HG03571 (cell line): ENCODE data around the gene GK.
"Not testable (repeated sequence)": the region's sequence is repeated elsewhere in the genome, so short reads cannot be mapped to it uniquely, and the experiment has no call there.

Experiments
- ATAC-seq: cut with Tn5 transposase; IDR thresholded peaks from one replicate; pipeline ENCODE4 v1.9.1; 2021; ENCODE audit not compliant: unreplicated experiment

The GK gene

DNA sequence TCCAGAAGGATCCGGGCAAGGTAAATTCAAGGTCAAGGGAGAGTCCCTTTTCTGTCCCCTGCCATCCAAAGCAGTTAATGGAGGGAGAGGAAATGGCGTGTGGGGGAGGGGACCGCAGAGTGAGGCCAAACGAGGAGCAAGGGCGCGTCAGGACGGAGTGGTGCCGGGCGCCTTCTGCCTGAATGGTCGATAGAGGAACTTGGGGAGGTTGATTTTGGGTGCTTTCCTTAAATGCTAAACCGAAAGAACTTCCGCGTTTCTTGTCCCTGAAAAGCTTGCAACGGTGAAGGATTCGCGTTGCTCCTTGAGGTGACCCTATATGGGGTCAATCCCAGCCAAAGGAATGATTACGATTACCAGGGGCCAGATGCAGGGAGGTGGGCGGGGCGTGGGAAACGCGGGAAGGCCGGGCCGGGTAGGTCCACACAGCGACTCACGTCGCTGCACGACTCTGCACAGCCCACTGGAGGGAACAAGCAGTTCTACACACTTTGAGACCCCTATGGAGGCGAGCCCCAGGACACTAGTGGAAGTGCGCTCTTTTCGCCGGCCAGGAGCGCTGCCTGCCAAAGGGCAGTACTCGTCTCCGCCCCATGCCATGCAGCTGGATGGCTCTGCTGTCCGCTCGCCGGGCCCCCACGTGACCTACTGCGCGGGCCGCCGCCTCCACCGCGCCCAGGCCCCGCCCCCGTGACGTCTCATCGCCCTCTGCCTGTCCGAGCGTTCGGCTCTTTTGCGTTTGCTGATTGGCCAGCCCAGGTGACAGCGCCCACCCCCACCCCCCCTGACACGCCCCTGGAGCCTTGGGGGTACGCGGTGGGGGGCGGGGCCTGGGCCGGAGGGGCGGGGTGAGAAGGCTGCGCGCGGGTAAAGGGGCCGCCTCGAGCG lies 452 bp upstream of the GK start:
- peak; percentile 86 for ATAC-seq

DNA sequence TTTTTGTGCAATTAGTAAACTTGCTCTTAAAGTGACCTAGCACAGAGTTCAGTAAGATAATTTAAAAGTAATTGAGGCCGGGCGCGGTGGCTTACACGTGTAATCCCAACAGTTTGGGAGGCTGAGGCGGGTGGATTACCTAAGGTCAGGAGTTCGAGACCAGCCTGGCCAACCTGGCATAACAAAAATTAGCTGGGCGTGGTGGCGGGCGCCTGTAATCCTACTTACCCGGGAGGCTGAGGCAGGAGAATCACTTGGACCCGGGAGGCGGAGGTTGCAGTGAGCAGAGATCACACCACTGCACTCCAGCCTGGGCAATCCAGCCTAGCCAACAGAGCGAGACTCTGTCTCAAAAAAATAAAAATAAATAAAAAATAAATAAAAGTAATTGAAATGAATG lies 1.2 kb downstream of the GK start:
- not testable (repeated sequence) for ATAC-seq

DNA sequence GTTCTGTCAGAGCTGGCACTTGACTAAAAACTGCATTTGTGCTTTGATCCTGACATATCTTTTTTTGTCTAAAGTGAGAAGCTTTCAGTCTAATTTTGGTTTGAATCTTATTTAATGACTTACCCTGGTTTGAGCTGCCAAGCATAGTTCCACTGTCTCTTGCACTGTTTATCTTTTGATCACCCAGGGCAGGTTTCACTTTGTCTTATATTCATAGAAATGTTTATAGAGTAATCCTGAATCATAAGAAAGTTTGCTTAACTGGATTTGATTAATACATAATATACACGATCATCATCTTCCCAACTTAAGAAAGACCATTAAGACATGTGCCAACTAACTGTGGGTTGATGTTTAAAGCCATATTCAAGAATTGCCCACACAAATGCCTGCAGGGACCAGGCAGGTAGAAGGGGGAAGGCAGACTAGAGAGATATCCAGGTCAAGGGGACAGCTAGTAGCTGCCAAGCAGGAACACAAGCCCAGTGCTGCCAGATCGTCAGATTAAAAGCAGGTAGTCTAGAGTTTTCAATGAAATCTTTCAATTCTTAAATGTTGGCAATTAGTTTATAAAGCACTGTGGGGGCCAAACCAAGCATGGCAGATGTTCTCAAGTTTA lies 1.9 kb downstream of the GK start:
- no peak for ATAC-seq

DNA sequence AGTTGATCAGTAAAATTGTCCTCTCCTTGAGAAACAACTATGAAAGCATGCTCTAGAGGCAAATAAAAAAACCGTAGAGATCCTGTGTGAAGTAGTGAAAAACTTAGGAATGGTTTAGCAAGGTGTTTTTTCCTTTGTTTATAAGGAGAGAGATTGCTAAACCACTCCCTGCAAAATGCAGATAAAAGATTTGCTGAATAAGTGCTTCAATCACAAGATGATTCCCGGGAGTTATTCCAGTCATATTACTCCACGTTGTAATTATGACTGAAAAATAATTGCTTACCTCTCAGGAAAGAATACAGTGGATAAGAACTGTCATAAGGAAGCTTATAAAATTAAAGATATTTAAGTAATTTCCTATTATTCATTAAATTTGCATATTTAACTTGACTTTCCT lies 2.8 kb downstream of the GK start:
- ATAC-seq = no peak

- no peak for ATAC-seq
These were observed 4.3 kb downstream of the GK start for GRCh38 chrX:30657196-30658161.

DNA sequence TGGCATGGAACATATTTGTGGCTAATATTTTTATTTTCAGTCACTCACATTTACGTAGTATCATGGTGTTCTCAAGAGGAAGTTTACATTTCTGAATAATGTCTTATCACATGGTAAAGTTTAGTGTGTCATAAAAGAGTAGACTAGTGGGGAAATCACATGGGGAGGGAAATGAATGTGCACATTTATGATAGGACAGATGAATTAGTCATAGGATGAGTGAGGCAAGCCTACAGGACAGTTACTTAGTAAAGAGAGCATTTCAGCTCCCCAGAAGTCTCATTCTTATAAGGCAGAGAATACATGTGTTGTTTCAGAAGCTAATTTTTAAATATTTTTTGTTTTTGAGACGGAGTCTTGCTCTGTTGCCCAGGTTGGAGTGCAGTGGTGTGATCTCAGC lies 6.2 kb downstream of the GK start:
- no peak for ATAC-seq

GRCh38 chrX:30661228-30661627 lies 8.0 kb downstream of the GK start:
- no peak for ATAC-seq

GRCh38 chrX:30663322-30663721 lies 10.1 kb downstream of the GK start:
- ATAC-seq = no peak

GRCh38 chrX:30665471-30665870 lies 12.2 kb downstream of the GK start:
- ATAC-seq = no peak

DNA sequence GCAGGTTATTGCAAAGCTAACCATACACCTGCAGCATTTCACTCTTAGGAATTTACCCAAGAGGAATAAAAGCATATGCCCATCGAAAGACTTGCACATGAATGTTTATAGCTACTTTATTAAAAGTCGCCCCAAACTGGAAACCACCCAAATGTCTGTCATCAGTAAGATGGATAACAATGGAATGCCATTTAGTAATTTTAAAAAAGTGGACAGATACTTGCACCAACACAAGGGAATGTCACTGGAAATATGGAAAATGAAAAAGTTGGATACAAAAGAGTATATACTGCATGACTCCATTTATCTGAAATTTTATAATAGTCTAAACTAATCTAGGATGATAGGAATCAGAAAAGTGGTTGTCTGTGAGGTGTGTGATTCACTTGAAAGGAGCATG lies 12.9 kb downstream of the GK start:
- ATAC-seq = no peak

DNA sequence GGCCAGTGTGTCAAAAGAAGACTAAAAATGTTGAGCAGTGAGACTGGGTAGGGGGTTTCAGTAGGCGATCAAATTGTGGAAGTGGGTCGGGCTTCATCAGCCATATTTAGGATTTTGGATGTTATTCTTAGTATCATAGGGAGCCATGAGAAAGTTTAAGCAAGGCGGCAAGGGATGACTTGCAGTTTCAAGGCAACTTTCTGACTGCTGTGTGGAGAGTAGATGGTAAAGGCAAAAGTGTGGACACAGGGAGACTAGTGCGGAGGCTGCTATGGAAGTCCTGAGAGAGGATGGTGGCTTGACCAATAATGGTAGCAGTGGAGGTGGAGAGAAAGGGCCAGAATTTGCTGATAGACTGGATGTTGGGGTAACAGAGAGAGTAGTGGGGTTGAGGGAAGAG lies 15.4 kb downstream of the GK start:
- no peak for ATAC-seq

DNA sequence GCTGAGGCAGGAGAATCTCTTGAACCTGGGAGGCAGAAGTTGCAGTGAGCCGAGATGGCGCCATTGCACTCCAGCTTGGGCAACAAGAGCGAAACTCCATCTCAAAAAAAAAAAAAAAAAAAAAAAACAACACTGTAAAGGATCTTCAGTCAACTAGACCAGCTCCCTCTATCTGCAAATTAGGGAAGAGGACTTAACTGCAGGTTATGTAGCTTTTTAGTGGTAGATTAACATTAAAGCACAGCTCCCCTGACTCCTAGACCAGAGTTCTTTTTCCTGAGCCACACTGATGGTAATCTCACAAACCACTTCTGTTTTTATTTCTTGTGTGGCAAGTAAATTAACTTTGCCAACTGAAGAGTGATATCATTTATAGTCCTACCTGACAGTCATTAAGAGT lies 18.0 kb downstream of the GK start:
- not testable (repeated sequence) for ATAC-seq

- no peak for ATAC-seq
These were observed 20.0 kb downstream of the GK start for GRCh38 chrX:30673127-30673796.

DNA sequence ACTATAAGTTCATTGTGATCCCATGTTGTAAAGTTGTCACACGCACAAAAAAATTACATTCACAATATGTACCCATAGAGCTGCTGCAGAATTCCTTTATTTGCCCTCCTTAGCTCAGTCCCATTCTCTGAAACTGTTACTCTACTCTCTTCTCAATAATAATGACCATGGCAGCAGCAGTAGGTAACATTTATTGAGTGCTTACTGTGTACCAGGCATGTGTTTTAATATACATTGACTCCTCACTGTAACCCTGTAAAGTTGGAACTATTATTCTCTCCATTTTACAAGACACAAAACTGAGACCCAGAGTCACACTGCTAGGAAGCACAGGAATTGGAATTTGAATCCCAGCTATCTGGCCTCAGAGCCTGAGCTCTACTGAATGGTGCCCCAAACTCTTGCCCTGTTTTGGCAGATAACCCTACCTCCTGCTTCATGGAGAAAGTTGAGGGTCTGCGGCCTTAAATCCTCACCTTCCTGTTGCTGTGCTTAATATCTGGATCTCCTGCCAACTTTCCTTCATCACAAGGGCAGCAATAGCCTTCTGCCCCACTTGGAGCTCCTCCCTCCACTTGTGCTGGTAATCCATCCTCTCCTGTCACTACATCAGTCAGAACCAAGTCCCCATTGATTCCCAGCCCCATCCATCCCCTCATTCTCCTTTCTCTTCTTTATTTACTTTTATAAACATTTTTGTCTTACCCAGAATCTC lies 20.8 kb downstream of the GK start:
- no peak for ATAC-seq

- no peak for ATAC-seq
These were observed 21.6 kb downstream of the GK start for GRCh38 chrX:30674799-30675198.

GRCh38 chrX:30679369-30679768 lies 26.1 kb downstream of the GK start:
- ATAC-seq = no peak

GRCh38 chrX:30680618-30681017 lies 27.4 kb downstream of the GK start:
- ATAC-seq = no peak

GRCh38 chrX:30688641-30689040 lies 35.4 kb downstream of the GK start:
- no peak for ATAC-seq

- no peak for ATAC-seq
These were observed 35.9 kb downstream of the GK start for GRCh38 chrX:30689116-30689515.

- ATAC-seq = no peak
These were observed 37.1 kb downstream of the GK start for GRCh38 chrX:30690330-30690729.
